Nephron (organoid): Measurements from ENCODE around the gene ZNF445.

Experiments used
- H3K27ac Mint-ChIP-seq, 3 experiments: 2 replicates each; pipeline ENCODE4 v1.8.0; 2020; ENCODE audit warnings: mixed read lengths in 3 of 3, mild to moderate bottlenecking in 2 of 3, moderate library complexity in 1 of 3
- H3K27me3 Mint-ChIP-seq: 2 replicates; pipeline ENCODE4 v1.8.0; 2021; ENCODE audit warnings: low read depth, mild to moderate bottlenecking, moderate library complexity, mixed read lengths
- H3K36me3 Mint-ChIP-seq: 2 replicates; pipeline ENCODE4 v1.8.0; 2020; ENCODE audit warnings: low read depth, mixed read lengths
- H3K4me1 Mint-ChIP-seq: 2 replicates; pipeline ENCODE4 v1.8.0; 2020; ENCODE audit warnings: mixed read lengths
- H3K4me3 Mint-ChIP-seq, 3 experiments: 2 replicates each; pipeline ENCODE4 v1.8.0; 2020; ENCODE audit warnings: mild to moderate bottlenecking in 3 of 3, mixed read lengths in 3 of 3, moderate library complexity in 2 of 3
- H3K9me3 Mint-ChIP-seq: 2 replicates; pipeline ENCODE4 v1.8.0; 2020; ENCODE audit warnings: mixed read lengths
- CTCF ChIP-seq, 3 experiments: fragments of 200-600 bp; sonication (generic); IDR thresholded peaks; one replicate each; pipeline ENCODE4 v1.5.0; 2021; ENCODE audit warnings: antibody characterized with exemption in 3 of 3; ENCODE audit not compliant: unreplicated experiment in 3 of 3

ZNF445 gene

GRCh38 chr3:44455318-44455717, 22.2 kb downstream of the ZNF445 start:
- Mint-ChIP-seq H3K27me3 (no peaks in the 10 kb centered on the region), H3K4me1 (no peaks in the 10 kb centered on the region), H3K9me3 (peaks cover 10% of the 10 kb centered on the region), H3K4me3 (no peak overlapping the region), H3K36me3 (peaks cover 93% of the 10 kb centered on the region), H3K27ac (no peak overlapping the region)
- no peak for TF ChIP-seq CTCF (IDR thresholded peaks at IDR 0.05; ENCODE audit: unreplicated experiment in 3 of 3)

- Mint-ChIP-seq H3K9me3 (peaks cover 2% of the 10 kb centered on the region), H3K4me3 (no peak overlapping the region), H3K27me3 (no peaks in the 10 kb centered on the region), H3K36me3 (peaks cover 93% of the 10 kb centered on the region), H3K4me1 (no peaks in the 10 kb centered on the region), H3K27ac (no peak overlapping the region)
- TF ChIP-seq CTCF (IDR thresholded peaks at IDR 0.05; ENCODE audit: unreplicated experiment in 3 of 3) = no peak
Observed at GRCh38 chr3:44454258-44454657, 23.2 kb downstream of the ZNF445 start.

DNA sequence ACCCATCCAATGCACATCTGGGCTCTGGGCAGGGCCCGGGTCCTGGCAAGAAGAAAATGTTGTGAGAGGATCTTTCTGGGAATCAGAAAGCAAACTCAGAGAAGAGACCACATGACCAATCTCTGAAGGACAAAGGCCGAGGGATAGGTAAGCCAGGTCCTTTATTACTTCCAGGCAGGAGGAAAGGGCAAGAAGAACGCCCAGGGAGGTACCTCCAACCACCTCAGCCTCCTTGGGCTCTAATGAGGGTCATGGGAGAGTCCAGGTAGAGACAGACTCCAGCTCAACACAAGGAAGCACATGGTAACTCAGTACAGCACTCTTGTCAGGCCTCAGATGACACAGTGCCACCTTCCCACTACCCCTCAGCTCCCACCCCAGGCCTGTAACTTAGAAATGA, 26.0 kb downstream of the ZNF445 start:
- Mint-ChIP-seq H3K4me3 (no peak overlapping the region), H3K4me1 (no peaks in the 10 kb centered on the region), H3K27ac (no peak overlapping the region), H3K27me3 (no peaks in the 10 kb centered on the region), H3K36me3 (peaks cover 95% of the 10 kb centered on the region), H3K9me3 (peaks cover 14% of the 10 kb centered on the region)
- no peak for TF ChIP-seq CTCF (IDR thresholded peaks at IDR 0.05; ENCODE audit: unreplicated experiment in 3 of 3)

- Mint-ChIP-seq H3K27ac (no peak overlapping the region), H3K27me3 (no peaks in the 10 kb centered on the region), H3K36me3 (peaks cover 83% of the 10 kb centered on the region), H3K4me3 (no peak overlapping the region), H3K4me1 (no peaks in the 10 kb centered on the region), H3K9me3 (peaks cover 14% of the 10 kb centered on the region)
- TF ChIP-seq CTCF (IDR thresholded peaks at IDR 0.05; ENCODE audit: unreplicated experiment in 3 of 3) = no peak
Observed at GRCh38 chr3:44446929-44447328, 30.5 kb downstream of the ZNF445 start.

- TF ChIP-seq CTCF (IDR thresholded peaks at IDR 0.05; ENCODE audit: unreplicated experiment in 3 of 3) = no peak
- Mint-ChIP-seq H3K9me3 (peaks cover 14% of the 10 kb centered on the region), H3K27ac (no peak overlapping the region), H3K36me3 (peaks cover 79% of the 10 kb centered on the region), H3K4me1 (peaks cover 6% of the 10 kb centered on the region), H3K4me3 (no peak overlapping the region), H3K27me3 (no peaks in the 10 kb centered on the region)
Observed at GRCh38 chr3:44445786-44446185, 31.7 kb downstream of the ZNF445 start.

DNA sequence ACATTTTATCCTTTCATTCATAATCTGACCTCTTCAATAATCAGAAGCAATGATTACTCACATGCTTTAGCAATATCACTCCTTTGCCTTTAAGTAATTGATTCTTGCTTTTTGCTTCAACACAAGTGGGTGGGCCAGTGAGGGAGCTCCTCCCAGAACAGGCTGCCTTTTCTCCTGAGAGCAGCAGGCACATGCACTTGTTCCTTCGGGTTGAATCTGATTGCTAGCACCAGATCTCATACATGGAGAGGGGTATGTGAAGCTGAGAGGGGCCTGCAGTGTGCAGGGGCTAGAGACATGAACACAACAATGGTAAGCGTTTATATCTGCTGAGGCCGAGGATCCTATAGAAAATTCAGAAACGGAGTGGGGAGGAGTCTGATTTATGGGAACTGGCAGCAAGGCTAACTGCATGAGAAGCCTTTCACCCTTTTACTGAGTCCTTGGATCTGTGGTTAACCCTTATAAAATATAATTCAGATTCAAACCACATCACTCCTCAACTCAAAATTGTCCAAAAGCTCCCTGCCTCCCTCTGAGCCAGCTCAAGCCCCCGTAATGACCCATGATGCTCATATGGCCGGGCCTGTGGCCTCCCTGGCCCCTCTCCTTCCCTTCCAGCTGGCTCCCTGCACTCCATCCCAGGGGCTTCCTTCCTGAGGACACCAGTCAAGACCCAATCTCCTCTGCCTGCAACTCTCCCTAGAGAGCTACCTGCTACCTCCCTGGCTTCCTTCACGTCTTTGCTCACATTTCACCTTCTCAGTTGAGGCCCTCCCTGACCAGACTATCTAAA, 32.4 kb downstream of the ZNF445 start:
- TF ChIP-seq CTCF (IDR thresholded peaks at IDR 0.05; ENCODE audit: unreplicated experiment in 3 of 3) = no peak
- no peak overlapping the region for H3K4me3 Mint-ChIP-seq

More for the DNA sequence above, 32.4 kb downstream of the ZNF445 start:
- H3K9me3 Mint-ChIP-seq = peaks cover 14% of the 10 kb centered on the region
- no peaks in the 10 kb centered on the region for H3K27me3 Mint-ChIP-seq
- no peak overlapping the region for H3K27ac Mint-ChIP-seq
- peaks cover 13% of the 10 kb centered on the region for H3K4me1 Mint-ChIP-seq
- H3K36me3 Mint-ChIP-seq = peaks cover 78% of the 10 kb centered on the region
